C1 segment of cervical spinal cord (tissue), 14 donors: ENCODE data around the gene CIART.
"Not testable (repeated sequence)": the region's sequence is repeated elsewhere in the genome, so short reads cannot be mapped to it uniquely, and the experiment has no call there.

Experiments used
- DNase-seq, 14 donors: peaks; one replicate each; lab custom pipeline; 2025; lab: John Stamatoyannopoulos, UW

The CIART gene

DNA sequence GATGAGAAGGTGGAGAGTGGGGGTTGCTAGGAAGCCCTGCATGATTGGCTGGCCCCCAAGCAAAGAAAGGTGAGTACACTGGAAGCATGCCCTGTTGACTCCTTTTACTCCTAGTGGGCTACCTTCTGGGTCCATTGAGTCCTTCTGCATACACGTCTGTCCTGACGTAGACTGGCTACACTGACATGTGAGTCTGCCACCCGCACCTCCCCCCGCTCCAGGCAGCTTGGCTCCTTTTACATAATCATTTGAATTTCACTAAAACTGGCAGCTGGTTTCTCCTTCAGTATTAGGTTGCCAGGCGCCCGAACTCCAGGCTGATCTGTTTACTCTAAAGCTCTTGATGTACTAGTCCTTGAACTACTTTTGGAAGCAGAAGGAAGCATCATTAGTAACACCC lies 20.0 kb downstream of the CIART start:
- peak in 10 of 14 donors; percentile 1 to 48 (median 24) for DNase-seq

GRCh38 chr1:150302902-150303301 lies 20.5 kb downstream of the CIART start:
- DNase-seq, result no peak

- DNase-seq, result not testable (repeated sequence)
Observed at GRCh38 chr1:150308585-150308984, 26.2 kb downstream of the CIART start.

DNA sequence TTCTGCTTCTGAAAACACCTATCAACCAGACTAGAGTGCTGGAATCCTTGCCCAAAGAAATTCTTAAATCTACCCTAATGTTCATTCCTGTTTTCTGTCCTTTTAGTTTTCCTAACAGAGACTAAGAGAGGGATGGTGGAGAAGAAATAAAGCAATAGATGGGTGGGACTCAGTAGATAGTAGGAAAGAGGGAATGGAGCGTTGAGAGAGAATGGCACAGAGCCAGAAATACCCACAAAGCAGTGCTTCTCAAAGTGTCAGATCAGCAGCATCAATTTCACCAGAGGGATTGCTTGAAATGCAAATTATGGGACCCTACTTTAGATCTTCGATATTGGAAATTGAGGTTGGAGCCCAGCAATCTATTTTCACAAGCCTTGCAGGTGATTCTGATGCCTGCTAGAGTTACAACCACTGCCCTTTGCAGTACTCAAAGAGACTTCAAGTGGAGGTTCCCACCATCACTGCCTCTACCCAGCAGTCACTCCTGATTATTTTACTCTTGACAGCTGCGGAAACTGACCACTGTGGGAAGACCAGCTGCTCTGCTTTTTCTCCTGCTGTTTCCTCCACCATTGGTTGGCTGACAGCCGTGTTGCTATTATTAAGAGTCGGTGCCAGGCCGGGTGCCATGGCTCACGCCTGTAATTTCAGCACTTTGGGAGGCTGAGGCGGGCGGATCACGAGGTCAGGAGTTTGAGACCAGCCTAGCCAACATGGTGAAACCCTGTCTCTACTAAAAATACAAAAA lies 27.6 kb downstream of the CIART start:
- no peak for DNase-seq

DNA sequence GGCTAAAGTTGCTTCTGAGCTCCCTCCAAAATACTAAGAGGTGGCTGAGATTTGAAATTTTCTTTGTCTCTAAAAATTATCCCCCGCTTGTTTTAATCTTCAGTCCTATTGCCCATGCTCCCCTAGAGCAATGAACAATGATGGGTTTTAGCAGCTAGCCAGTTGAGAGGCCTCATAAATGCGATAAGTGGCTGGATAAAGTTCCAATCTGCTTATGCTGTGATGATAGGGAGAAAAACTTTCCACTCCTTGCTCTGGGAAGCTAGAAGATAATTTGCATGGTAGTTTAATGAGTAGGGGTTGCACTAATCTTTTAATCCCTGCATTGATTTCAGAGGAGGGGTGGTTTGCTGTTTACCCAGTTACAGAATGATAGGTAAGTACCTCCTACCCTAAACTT lies 29.4 kb downstream of the CIART start:
- no peak for DNase-seq

DNA sequence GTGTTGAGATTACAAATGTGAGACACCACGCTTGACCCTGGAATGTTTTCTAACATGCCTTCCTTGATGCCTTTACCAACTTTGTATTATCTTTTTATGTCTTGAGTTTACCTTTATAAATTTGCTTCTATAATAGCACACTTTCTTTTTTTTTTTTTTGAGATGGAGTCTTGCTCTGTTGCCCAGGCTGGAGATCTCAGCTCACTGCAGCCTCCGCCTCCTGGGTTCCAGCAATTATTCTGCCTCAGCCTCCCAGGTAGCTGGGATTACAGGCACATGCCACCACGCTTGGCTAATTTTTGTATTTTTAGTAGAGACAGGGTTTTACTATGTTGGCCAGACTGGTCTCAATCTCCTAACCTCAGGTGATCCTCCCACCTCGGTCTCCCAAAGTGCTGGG lies 32.3 kb downstream of the CIART start:
- DNase-seq, result not testable (repeated sequence)

- DNase-seq, result no peak
Observed at GRCh38 chr1:150320667-150320978, 38.3 kb downstream of the CIART start.

GRCh38 chr1:150321826-150322166 lies 39.4 kb downstream of the CIART start:
- DNase-seq, result no peak

DNA sequence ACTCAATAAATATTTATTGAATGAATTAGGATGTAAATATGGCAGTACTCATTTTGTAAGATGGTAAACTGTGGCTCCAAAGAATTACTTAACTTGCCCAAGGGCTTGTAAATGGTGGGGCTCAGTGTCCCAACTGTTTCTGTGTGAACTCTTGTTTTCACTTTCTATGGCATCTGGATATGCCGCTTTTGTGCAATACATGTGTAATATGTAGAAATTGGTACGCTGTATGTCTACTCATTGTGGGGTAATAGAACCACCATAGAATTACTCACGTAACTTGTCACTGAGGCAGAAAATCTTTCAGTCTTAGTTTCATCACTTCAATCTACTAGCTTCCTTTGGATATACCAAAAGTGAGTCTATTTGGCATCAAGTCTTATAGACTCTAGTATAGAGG lies 40.0 kb downstream of the CIART start:
- no peak for DNase-seq

GRCh38 chr1:150332651-150333290 lies 50.4 kb downstream of the CIART start:
- DNase-seq, result peak in 3 of 14 donors; percentile 4 to 16 (median 5)
